SIG-M5 treated with dmso at 0.1 percent for 504 hours (cell line): ENCODE data around the gene PODXL2.

Source experiments
- DNase-seq: peaks from one replicate; lab custom pipeline; 2025; ENCODE audit not compliant: unreplicated experiment; lab: John Stamatoyannopoulos, UW

The PODXL2 gene, protein sequence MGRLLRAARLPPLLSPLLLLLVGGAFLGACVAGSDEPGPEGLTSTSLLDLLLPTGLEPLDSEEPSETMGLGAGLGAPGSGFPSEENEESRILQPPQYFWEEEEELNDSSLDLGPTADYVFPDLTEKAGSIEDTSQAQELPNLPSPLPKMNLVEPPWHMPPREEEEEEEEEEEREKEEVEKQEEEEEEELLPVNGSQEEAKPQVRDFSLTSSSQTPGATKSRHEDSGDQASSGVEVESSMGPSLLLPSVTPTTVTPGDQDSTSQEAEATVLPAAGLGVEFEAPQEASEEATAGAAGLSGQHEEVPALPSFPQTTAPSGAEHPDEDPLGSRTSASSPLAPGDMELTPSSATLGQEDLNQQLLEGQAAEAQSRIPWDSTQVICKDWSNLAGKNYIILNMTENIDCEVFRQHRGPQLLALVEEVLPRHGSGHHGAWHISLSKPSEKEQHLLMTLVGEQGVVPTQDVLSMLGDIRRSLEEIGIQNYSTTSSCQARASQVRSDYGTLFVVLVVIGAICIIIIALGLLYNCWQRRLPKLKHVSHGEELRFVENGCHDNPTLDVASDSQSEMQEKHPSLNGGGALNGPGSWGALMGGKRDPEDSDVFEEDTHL

DNA sequence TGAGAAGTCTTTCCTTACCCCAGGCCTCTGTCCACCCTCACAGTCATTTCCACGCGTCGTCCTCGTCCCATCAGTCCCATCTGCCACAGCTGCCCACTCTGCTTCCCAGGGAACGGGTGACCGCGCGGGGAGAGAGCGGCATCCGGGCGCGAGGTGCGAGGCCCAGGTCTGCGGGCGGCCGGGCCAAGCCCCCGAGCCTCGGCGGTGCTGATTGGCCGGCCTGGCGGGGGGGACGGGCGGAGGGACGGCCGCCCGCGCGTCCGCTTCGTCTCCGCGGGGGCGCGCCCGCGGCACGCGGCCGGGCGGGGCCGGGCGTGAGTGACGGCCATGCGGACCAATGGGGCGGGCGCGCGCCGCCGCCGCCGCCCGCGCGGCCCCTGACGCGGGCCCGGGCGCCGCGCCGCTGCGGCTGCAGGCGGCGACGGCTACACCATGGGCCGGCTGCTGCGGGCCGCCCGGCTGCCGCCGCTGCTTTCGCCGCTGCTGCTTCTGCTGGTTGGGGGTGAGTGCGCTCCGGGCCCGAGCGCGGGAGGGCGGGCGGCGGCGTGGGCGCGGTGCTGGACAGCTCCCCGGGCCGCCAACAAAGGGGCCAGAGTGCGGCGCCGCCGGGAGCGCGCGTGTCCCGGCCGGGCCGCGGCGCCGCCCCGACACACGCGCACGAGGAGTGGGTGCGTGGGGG lies at the start of gene PODXL2:
Gene PODXL2 (plus strand): TSS at position 398 of the 679 bp plus-strand sequence. CDS start 35 bp downstream, at position 433.
- peak; percentile 34 for DNase-seq

DNA sequence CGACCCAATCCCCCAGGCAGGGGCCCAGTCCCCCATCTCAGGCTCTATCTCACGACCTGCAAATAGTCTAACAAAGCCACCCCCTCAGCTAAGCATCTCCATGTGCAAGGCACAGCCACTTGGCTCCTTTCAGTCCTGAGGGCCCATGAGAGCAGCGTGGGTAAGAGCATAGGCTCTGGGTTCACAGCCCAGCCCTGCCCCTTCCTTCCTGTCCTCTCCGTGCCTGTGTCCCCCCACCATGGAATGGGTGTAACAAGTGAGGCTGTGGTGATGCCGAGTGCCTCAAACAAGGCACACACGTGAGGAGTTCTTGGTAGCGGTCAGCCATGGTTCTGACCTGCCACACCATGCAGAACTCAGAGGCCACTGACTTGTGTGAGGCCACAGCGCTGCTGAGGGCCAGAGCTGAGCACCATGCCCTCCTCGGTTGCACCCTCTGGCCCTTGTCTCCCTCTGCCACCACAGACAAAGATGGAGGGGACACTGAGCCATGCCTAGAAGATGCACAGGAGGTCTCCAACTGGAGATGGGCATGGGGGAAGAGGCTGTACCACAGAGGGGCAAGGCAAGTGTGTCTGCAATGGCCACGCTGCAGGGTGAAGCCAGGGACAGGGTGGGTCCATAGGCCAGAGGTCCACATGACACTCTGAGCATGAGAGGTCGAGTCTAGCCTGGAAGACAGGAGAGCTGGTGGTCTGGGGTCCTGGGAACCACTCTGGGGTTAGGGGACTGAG lies 48.5 kb upstream of the PODXL2 start:
- no peak for DNase-seq

DNA sequence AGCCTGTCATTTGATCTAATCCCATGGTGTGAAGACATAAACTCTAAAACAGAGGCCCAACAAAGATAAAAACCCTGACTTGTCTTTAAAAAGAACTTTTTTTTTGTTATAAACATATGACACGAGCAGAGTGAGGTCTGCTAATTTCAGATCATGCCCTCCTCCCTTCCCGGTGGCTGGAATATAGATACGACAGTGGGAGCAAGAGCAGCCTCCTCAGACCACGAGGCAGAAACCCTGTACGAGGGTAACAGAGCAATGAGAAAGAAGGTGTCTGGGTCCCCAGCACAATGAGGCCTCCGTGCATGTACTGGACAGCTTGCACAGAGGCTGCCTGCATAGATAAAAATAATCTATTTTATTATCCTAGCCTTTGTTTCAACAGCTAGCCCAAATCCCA lies 44.3 kb upstream of the PODXL2 start:
- DNase-seq = no peak

DNA sequence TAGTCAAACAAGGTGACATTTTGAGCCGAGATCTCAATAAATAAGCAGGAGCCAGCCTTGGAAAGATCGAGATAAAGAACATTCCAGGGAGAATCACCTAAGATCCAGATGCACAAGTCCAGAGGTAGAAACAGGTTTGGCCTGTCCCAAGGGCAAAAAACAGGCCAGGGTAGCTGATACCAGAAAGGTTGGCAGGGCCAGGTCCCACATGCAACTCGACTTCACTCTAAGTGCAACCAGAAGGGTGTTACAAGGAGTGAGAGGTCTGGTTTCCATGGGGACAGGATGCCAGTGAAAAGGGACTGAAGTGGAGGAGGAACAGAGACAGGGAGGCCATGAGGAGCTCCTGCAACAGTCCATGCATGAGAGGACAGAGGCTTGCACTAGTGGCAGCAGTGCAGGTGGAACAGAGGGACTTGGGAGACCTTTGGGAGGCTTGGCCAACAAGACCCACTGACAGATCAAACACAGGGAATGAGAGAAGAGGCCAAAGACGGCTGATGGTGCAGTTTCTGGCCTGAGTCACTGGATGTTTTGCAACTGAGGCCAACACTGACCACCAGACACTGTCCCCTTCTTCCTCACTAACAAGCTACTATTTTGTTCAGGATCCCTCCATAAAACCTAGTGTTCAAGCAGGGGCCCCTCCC lies 43.7 kb upstream of the PODXL2 start:
- no peak for DNase-seq

DNA sequence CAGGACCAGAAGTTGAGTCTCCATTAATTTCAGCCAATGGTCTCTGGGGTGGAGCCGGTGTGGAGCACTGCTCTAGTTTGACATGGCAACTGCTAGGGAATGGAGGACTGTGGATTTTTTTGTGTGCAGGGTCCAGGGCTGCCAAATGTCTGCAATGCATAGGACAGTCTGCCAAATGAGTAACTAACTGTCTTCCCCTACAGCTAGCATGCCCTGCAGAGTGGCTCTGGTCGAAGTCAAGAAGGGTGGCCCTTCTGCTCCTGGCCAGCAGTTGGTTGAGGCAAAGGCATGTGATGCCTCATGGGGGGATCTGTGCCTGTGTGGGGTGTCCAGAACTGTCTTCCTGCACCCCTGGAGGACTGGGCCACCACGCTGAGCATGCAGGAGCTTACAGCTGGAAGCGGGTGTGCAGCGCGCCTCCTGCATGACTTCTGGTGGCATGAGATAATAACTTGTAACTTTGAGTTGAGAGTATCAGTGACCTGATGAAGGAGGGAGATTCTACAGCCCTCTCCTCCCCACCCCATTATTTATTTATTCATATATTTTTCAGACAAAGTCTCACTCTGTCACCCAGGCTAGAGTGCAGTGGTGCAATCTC lies 43.1 kb upstream of the PODXL2 start:
- no peak for DNase-seq

DNA sequence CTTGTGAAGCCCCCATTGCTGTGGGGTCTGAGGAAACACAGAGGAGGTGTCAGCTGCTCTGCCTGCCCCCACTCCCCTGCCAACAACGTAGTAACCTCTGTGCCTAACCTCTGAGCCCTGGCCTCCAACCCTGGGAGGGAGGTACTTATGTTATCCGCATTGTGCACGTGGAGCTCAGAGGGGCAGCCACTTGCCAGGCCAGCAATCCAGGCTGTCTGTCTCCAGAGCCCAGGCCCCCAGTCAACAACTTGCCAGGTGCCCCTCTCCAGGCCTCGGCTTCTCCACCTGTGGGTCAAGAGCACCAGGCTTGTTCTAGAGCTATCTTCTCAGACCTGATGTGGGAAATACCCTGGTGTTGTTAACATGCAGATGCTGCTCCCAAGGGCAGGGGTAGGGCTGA lies 41.1 kb upstream of the PODXL2 start:
- no peak for DNase-seq

DNA sequence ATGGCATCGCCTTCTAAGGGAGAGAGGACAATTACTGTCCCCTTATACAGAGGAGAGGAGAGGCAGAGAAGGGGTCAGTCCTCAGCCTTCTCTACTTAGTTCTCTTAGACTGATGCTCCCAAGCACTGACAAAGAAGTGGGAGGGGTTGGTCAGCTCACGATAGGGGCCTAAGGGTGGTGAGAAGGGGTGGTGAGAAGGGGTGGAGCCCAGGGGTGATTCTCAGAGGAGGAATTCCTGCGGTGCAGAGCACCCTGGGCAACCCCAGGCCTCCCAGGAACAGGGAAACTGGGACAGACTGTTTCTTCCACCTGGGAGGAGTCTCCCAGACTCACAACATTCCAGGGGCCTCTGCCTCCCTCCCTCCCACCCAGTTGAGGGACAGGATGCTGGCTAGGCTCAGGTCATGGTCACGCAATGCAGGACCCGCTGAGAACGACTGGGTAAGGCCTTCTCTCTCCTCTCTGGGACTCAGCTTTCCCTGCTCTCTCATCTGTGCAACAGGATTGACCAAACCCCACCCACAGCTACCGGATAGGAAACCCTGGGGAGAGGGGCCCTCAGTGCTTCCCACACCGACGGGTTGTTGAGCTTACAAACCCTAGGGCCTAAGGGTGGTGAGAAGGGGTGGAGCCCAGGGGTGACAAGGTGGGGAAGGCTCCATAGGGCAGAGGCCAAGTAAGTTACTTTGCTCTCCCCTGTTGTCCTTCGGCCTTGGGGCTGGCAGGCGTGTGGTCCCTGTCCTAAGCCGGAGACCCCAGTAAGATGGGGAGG lies 40.0 kb upstream of the PODXL2 start:
- DNase-seq = peak; percentile 55

DNA sequence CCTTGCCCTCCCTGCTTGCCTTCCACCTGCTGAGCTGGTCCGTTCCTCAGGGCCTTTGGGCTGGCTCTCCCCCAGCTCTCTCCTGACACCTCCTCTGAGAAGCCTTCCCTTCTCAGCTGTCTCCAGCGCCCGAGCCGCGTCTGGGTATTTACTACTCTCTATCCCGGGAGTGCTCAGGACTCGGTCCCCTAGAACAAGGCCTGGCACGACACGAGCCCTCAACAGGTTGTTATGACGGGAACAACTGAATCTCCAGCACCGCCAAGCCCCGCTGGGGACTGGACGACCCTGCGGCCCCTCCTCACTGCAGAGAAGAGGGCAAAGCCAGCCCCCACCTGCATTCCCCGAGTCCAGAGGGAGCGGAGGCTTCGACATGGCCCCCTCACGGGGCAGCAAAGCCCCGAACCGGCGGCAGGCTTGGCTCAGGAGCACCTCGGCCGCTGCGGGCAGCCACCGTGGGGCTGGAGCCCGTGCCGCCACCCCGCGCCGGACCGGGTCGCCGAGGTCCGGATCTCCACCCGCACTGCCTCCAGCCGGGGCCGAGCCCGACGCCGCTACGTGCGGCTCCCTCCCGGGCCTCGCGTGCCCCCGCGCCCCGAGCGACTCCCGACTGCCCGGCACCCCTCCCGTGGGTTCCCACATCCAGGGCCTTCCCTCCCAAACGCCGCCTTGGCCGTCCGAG lies 39.2 kb upstream of the PODXL2 start:
- no peak for DNase-seq

DNA sequence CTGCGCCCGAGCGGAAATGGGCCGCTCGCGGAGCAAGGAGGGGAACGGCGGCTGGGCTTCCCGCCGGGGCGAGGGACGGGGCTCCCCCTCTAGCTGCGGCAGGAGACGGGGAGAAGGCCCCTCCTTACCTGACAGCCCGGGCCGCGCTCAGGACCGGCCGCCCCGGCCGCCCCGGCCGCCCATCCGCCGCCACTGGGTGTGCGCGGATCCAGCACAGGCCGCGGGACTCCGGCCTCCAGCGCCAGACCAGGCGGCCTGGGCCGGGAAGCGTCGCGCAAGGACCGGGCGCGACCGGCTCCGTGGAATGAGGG lies 38.7 kb upstream of the PODXL2 start:
- DNase-seq = no peak

DNA sequence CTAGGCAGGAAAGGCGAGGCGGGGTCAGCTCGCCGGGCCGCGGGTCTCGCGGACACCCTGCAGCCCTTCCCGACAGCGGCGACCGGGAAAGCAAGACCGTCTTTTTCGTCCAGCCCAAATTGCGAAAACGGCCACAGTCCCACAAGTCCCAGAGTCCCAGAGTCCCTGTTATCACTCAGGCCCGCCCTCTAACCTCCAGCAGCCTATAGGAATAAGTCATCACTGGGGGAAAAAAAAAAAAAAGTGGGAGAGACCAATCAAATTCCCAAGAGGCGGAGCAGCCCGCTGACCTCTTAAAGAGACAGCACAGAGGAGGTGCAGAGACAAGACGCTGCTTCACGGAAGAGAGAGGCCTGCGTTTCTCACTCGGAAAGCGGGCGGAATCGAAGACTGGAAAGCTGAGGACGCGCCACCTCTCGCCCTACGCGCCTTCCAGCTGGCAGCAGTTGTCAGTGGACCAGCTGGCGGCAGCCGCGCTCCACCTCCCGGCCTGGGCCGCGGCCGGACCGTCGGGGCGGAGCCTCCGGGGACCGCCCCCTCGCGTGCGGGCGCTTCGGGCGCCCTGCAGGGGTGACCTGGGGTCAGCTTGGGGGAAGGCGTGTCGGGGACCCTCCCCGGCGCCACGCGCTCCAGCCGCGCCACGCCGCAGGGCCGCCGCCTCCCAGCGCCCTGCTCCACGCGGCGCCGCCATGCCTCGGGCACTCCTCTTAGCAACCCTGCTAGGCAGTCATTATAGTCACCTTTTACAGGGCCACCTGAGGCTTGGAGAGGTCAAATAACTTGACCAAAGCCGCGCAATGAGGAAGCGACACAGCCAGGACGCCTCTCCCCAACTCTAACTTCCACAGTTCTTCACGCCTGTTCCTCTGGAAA lies 38.2 kb upstream of the PODXL2 start, which contains the start of gene TPRA1:
Gene TPRA1 (minus strand): TSS at position 141 of the 873 bp plus-strand sequence. CDS start 10,587 bp downstream, outside the sequence.
- peak; percentile 99 for DNase-seq

DNA sequence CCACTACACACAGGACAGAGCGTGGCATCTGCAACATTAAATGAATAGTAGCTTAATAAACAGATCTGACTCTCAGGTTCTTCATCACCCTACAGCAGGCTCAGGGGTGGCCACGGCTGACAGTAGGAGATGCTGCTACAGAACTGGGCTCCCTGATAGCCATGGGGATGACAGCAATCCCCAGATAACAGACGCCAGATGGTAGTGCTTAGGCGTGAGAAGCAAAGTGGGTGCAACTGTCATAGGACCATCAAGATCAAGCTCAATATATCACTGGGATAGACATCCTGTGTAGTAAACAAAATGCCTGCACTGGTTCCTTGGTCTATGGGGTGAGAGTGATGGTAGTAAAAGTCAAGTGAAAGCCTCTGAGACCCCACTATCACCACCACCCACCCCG lies 35.8 kb upstream of the PODXL2 start:
- no peak for DNase-seq

DNA sequence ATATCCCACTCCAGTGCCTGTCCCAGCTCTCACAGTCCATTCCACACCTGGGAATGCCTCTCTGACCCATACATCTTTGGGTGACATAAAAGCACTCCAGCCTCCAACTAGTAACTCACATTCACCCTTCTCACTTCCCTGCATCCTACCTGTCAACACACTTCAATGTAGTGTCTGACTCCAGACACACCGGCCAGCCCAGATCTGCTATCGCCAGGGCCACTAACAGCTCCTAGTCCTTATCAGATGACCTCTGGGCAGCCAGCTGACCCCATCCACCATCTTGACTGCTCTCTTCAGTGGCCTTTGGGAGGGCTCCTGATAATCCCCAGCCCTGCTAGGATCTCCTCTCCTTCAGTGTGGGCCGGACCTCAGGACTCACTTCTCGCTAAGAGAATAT lies 33.7 kb upstream of the PODXL2 start:
- DNase-seq = no peak

DNA sequence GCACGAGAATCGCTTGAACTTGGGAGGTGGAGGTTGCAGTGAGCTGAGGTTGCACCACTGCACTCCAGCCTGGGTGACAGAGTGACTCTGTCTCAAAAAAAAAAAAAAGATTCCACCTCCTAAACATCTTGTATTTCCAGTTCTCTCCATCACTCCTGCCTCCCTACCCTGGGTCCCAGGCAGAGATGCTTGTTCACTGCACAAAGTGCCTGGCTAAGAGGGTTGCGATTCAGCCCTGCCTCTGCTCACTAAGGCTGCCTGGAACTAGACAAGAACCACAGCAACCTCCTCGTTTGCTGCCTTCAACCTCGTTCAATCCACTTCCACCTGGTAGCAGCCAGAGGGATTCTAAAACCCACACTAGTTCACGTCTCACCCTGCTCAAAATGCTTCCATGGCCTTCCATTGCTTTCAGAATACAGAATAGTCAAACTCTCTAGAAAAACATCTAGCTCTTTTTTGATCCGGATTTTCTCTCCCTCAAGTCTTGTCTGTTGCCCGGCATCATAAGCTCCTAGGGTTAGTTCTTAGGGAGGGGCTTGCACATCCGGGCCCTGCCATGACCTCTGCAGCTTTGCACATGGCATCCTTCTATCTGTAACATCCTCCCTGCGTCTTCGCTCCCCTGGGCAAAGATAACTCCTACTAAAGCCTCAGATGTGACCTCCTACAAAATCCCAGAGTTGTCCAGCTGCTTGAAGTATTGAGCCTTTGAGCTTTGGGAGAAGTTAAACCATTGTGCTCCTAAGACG lies 31.8 kb upstream of the PODXL2 start:
- peak; percentile 57 for DNase-seq

DNA sequence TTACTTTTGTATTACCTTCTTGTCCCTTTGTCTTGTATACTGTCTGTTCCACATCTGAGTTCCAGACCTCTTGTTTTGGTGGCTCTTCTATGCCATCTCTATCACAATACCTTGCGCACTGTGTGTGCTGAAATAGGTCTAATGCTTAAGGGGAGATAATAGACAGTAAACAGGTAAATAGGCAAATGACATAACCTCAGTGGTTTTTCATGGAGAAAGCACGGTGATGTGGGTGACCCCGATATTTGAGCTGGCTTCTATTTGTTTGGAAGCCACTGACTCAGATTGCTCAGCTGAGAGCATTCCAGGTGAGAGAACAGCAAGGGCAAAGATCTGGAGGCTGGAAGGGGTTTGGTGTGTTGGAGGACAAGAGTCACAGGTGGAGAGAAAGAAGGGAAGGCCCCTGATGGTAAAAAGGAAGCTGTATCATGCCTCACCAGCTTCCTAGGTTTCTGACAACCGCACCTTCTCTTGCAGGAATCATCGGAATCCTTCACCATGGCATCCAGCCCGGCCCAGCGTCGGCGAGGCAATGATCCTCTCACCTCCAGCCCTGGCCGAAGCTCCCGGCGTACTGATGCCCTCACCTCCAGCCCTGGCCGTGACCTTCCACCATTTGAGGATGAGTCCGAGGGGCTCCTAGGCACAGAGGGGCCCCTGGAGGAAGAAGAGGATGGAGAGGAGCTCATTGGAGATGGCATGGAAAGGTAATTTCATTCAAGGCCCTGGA lies 30.0 kb upstream of the PODXL2 start:
- DNase-seq = no peak

DNA sequence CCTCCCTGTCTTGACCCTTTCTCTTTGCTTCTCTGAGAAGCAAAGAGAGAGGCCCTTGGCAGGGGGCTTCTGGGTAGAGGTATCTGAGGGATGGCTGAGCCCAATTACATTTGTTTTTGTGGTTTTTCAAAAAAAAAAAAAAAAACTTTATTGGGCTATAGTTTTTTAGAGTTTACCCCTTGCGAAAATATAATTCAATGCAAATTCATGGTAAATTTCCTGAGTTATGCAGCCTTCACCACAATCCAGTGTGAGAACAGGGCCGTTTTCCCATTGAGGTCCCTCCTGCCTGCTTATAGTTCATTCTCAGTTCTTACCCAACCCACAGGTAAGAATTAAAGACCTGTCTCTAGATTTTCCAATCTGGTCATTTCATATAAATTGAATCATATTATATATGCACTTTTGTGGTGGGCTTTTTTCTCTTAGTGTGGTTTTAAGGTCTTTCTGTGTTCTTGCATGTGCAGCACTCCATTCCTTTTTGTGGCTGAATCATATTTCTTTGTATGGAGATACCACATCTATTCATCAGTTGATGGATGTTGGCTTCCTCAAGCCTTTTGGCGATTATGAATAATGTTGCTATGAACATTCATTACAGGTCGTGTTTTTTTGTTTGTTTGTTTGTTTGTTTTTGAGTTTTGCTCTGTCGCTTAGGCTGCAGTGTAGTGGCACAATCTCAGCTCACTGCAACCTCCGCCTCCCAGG lies 28.1 kb upstream of the PODXL2 start:
- no peak for DNase-seq

DNA sequence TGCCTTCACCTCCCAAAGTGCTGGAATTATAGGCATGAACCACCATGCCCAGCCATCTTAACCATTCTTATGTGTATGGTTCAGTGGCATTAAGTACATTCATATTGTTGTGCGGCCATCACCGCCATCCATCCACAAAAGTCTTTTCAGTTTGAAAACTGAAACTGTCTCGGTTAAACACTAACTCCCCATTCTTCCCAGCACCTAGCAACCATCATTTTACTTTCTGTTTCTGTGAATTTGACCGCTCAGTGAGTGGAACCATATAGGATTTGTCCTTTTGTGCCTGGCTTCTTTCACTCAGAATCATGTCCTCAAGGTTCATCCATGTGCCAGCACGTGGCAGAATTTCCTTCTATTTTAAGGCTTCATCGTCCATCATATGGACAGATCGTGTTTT lies 24.9 kb upstream of the PODXL2 start:
- no peak for DNase-seq
